ENCODE measurements around the gene STK32B. TPM values are rescaled to one million over a fixed set of nuclear protein-coding genes. Genes with fewer than 3 reads are reported as not detected.

STK32B gene
- total and polyA plus RNA-seq, 2 of the 8 experiments (the other 6 are each of a cell fraction or from before 2014, with no cell fraction given): 2.3 to 2.5 TPM

DNA sequence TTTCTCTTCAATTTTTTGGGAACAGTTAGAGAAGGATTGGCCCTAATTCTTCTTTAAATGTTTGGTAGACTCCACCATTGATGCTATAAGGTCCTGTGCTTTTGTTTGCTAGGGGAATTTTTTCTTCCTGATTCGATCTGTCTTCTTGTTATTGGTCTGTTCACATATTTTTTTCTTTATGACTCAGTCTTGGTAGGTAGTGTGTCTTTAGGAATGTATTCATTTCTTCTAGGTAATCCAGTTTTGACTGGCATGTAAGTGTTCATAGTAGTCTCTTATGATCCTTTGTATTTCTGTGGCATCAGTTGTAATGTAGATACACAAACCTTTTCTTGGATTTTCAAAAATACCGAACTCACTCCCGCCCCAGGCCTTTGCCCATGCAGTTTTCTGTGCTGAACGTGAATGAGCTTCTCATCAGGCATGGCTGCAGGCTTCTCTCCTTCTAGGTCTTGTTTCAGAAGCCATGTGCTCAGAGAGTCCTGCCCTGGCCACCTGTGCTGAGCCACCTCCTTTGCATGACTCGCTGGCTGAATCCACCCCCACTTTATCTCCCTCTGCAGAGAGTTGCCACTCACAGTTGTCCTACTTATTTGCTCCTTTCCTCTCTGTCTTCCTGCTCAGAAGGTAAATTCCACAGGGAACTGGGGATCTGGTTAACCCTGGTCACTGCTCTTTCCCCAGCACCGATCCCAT lies 67.0 kb downstream of the STK32B start:
- H3K23ac ChIP-seq (ENCODE audit: insufficient read length): no peak overlapping the region
- no peak overlapping the region for H3K14ac ChIP-seq (ENCODE audit: insufficient read length)
- no peak overlapping the region for H2BK15ac ChIP-seq (ENCODE audit: low read length)
- H2BK5ac ChIP-seq (ENCODE audit: low read depth, low read length): no peak overlapping the region
- 89% methylated on average over 6 of the region's 6 CpGs; no CpG with 5 or more reads in 1 of the 2 experiments for WGBS, 2 experiments (ENCODE audit: extremely low coverage in 1 of 2, insufficient coverage in 1 of 2, insufficient read length in 1 of 2, insufficient replicate concordance in 2 of 2, low coverage in 1 of 2, low lambda C conversion rate in 2 of 2, missing lambda C conversion rate in 1 of 2)
- H3K27me3 ChIP-seq (replicated peaks in 1 of 4; ENCODE audit: control insufficient read depth in 3 of 4, extremely low read depth in 1 of 4, insufficient read depth in 3 of 4, low read length in 3 of 4): no peaks in the 10 kb centered on the region
- no peak overlapping the region for H3K4me3 ChIP-seq (ENCODE audit: extremely low read depth in 1 of 4, insufficient read depth in 2 of 4, low read depth in 3 of 4, low read length in 4 of 4)
- H3K9ac ChIP-seq (replicated peaks in 1 of 4; ENCODE audit: extremely low read depth in 1 of 4, low read depth in 3 of 4, low read length in 3 of 4): no peak overlapping the region
- H3K79me1 ChIP-seq (ENCODE audit: low read depth, low read length): no peaks in the 10 kb centered on the region
- H3K9me3 ChIP-seq (ENCODE audit: insufficient read depth in 2 of 2, low read depth in 1 of 2, low read length in 1 of 2): no peaks in the 10 kb centered on the region
- peaks cover 0 to 3% of the 10 kb centered on the region in 2 experiments for H4K20me1 ChIP-seq (replicated peaks in 1 of 2; ENCODE audit: control insufficient read depth in 1 of 2, insufficient read depth in 2 of 2, low read length in 2 of 2)
- H3K79me2 ChIP-seq (ENCODE audit: control insufficient read depth in 1 of 2, insufficient read depth in 2 of 2, low read length in 2 of 2): no peaks in the 10 kb centered on the region
- H4K91ac ChIP-seq (replicated peaks; ENCODE audit: insufficient read length, low read length): no peak overlapping the region
- H3K4me2 ChIP-seq (ENCODE audit: insufficient read depth in 1 of 2, low read depth in 2 of 2, low read length in 2 of 2): no peak overlapping the region
- no peaks in the 10 kb centered on the region for H3K4me1 ChIP-seq (replicated peaks in 1 of 4; ENCODE audit: control insufficient read depth in 3 of 4, insufficient read depth in 4 of 4, low read length in 3 of 4)
- H3K4ac ChIP-seq (replicated peaks; ENCODE audit: insufficient read length, low read depth, low read length): no peak overlapping the region
- H2AFZ ChIP-seq (ENCODE audit: low read length): no peak overlapping the region
- no peak for FAIRE-seq
- H3K56ac ChIP-seq (replicated peaks; ENCODE audit: insufficient read length, low read depth, low read length): no peak overlapping the region
- ChIA-PET CTCF (ENCODE audit: partially characterized antibody) (no interaction called here), POLR2A (ENCODE audit: partially characterized antibody) (no interaction called here)
- no peak overlapping the region for H2BK12ac ChIP-seq (ENCODE audit: low read depth, low read length)
- peaks cover 3% of the 10 kb centered on the region; the same call in 1 of the 2 replicates for H3K23me2 ChIP-seq (ENCODE audit: low read depth, low read length)
- H4K8ac ChIP-seq (ENCODE audit: extremely low read depth, insufficient read depth, low read length): no peak overlapping the region
- no peak overlapping the region for H3K27ac ChIP-seq (ENCODE audit: low read depth, low read length)
- TF ChIP-seq CBX8 (IDR thresholded peaks at IDR 0.05; ENCODE audit: borderline replicate concordance, low read depth, low read length) (no peak), TBP (IDR thresholded peaks at IDR 0.05; ENCODE audit: low read depth, low read length) (no peak), RFX5 (IDR thresholded peaks at IDR 0.05; ENCODE audit: borderline replicate concordance, low read depth, low read length) (no peak), CREB1 (IDR thresholded peaks at IDR 0.05) (no peak), CTBP2 (IDR thresholded peaks at IDR 0.05; ENCODE audit: borderline replicate concordance, insufficient read depth, insufficient read length, low read length) (no peak)
- TF ChIP-seq, protein P1, sequence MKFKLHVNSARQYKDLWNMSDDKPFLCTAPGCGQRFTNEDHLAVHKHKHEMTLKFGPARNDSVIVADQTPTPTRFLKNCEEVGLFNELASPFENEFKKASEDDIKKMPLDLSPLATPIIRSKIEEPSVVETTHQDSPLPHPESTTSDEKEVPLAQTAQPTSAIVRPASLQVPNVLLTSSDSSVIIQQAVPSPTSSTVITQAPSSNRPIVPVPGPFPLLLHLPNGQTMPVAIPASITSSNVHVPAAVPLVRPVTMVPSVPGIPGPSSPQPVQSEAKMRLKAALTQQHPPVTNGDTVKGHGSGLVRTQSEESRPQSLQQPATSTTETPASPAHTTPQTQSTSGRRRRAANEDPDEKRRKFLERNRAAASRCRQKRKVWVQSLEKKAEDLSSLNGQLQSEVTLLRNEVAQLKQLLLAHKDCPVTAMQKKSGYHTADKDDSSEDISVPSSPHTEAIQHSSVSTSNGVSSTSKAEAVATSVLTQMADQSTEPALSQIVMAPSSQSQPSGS (IDR thresholded peaks at IDR 0.05; ENCODE audit: low read length): no peak
- H2BK120ac ChIP-seq (replicated peaks; ENCODE audit: low read depth, low read length): no peak overlapping the region
- no peak overlapping the region for H4K5ac ChIP-seq (ENCODE audit: insufficient read length, low read depth, low read length)
- H3K18ac ChIP-seq (ENCODE audit: extremely low read depth, low read length): no peak overlapping the region
- H2BK20ac ChIP-seq (ENCODE audit: low read length): no peak overlapping the region
- H2AK5ac ChIP-seq (ENCODE audit: low read depth, low read length): no peak overlapping the region
- DNase-seq (ENCODE audit: low read depth in 1 of 2, low spot score in 2 of 2): no peak
- no peaks in the 10 kb centered on the region for H3K36me3 ChIP-seq (ENCODE audit: control insufficient read depth in 2 of 4, insufficient read depth in 4 of 4, low read length in 3 of 4)

Data from H1 (cell line).